ENCODE data around the gene ZW10. TPM values are rescaled to one million over a fixed set of nuclear protein-coding genes. Genes with fewer than 3 reads are reported as not detected.

The ZW10 gene
- total and polyA plus RNA-seq, 2 donors from 2014 or later: 6.7 to 11.0 TPM

GRCh38 chr11:113725913-113726312, 47.6 kb downstream of the ZW10 start:
- no peak for FAIRE-seq
- no peak overlapping the region for H3K4me3 ChIP-seq (ENCODE audit: low read length in 3 of 3)
- no peak for DNase-seq
- no peaks in the 10 kb centered on the region for H3K9me3 ChIP-seq (ENCODE audit: control insufficient read depth in 2 of 3, insufficient read depth in 1 of 3, low read length in 3 of 3)
- no peaks in the 10 kb centered on the region for H3K27me3 ChIP-seq (ENCODE audit: control insufficient read depth, insufficient read depth, low read length)
- H3K27ac ChIP-seq (ENCODE audit: low read depth in 2 of 2, low read length in 2 of 2): no peak overlapping the region
- H3K36me3 ChIP-seq (ENCODE audit: control insufficient read depth in 2 of 3, insufficient read depth in 3 of 3, low read length in 3 of 3): no peaks in the 10 kb centered on the region
- peaks cover 0 to 3% (median 0%) of the 10 kb centered on the region in 3 donors for H3K4me1 ChIP-seq (ENCODE audit: control insufficient read depth in 2 of 3, insufficient read depth in 2 of 3, low read depth in 1 of 3, low read length in 3 of 3)
- no peak overlapping the region for H3K9ac ChIP-seq (ENCODE audit: low read length in 3 of 3)
- intact Hi-C loops (cut with DNase I): loop anchor here (10.0 kb wide), 1 partner anchor 421 kb away; no protein-coding TSS in a partner anchor
- no peak for TF ChIP-seq CTCF (IDR thresholded peaks at IDR 0.05; ENCODE audit: borderline replicate concordance, extremely low read depth, insufficient read depth)

GRCh38 chr11:113725407-113725806, 48.1 kb downstream of the ZW10 start:
- H3K4me3 ChIP-seq (ENCODE audit: low read length in 3 of 3): no peak overlapping the region
- H3K4me1 ChIP-seq (ENCODE audit: control insufficient read depth in 2 of 3, insufficient read depth in 2 of 3, low read depth in 1 of 3, low read length in 3 of 3): no peaks in the 10 kb centered on the region
- H3K27ac ChIP-seq (ENCODE audit: low read depth in 2 of 2, low read length in 2 of 2): no peak overlapping the region
- DNase-seq: no peak
- H3K9me3 ChIP-seq (ENCODE audit: control insufficient read depth in 2 of 3, insufficient read depth in 1 of 3, low read length in 3 of 3): no peaks in the 10 kb centered on the region
- FAIRE-seq: no peak
- no peak overlapping the region for H3K9ac ChIP-seq (ENCODE audit: low read length in 3 of 3)
- H3K36me3 ChIP-seq (ENCODE audit: control insufficient read depth in 2 of 3, insufficient read depth in 3 of 3, low read length in 3 of 3): no peaks in the 10 kb centered on the region
- intact Hi-C loops (cut with DNase I): loop anchor here (10.0 kb wide), 1 partner anchor 421 kb away; no protein-coding TSS in a partner anchor
- TF ChIP-seq CTCF (IDR thresholded peaks at IDR 0.05; ENCODE audit: borderline replicate concordance, extremely low read depth, insufficient read depth): no peak
- H3K27me3 ChIP-seq (ENCODE audit: control insufficient read depth, insufficient read depth, low read length): no peaks in the 10 kb centered on the region

- FAIRE-seq (no peak), DNase-seq (no peak)
- intact Hi-C loops (cut with DNase I): loop anchor here (10.0 kb wide), 1 partner anchor 420 kb away; no protein-coding TSS in a partner anchor
- H3K4me3 ChIP-seq (ENCODE audit: low read length in 3 of 3): no peak overlapping the region
- H3K36me3 ChIP-seq (ENCODE audit: control insufficient read depth in 2 of 3, insufficient read depth in 3 of 3, low read length in 3 of 3): no peaks in the 10 kb centered on the region
- TF ChIP-seq CTCF (IDR thresholded peaks at IDR 0.05; ENCODE audit: borderline replicate concordance, extremely low read depth, insufficient read depth): no peak
- no peak overlapping the region for H3K9ac ChIP-seq (ENCODE audit: low read length in 3 of 3)
- no peak overlapping the region for H3K27ac ChIP-seq (ENCODE audit: low read depth in 2 of 2, low read length in 2 of 2)
- H3K9me3 ChIP-seq (ENCODE audit: control insufficient read depth in 2 of 3, insufficient read depth in 1 of 3, low read length in 3 of 3): no peaks in the 10 kb centered on the region
- no peaks in the 10 kb centered on the region for H3K4me1 ChIP-seq (ENCODE audit: control insufficient read depth in 2 of 3, insufficient read depth in 2 of 3, low read depth in 1 of 3, low read length in 3 of 3)
- no peaks in the 10 kb centered on the region for H3K27me3 ChIP-seq (ENCODE audit: control insufficient read depth, insufficient read depth, low read length)
Measured at GRCh38 chr11:113724778-113725177, 48.7 kb downstream of the ZW10 start.

GRCh38 chr11:113723787-113724186, 49.7 kb downstream of the ZW10 start:
- Histone ChIP-seq H3K27me3 (ENCODE audit: control insufficient read depth, insufficient read depth, low read length) (no peaks in the 10 kb centered on the region), H3K9ac (ENCODE audit: low read length in 3 of 3) (no peak overlapping the region), H3K36me3 (ENCODE audit: control insufficient read depth in 2 of 3, insufficient read depth in 3 of 3, low read length in 3 of 3) (no peaks in the 10 kb centered on the region), H3K4me1 (ENCODE audit: control insufficient read depth in 2 of 3, insufficient read depth in 2 of 3, low read depth in 1 of 3, low read length in 3 of 3) (no peaks in the 10 kb centered on the region), H3K27ac (ENCODE audit: low read depth in 2 of 2, low read length in 2 of 2) (no peak overlapping the region), H3K4me3 (ENCODE audit: low read length in 3 of 3) (no peak overlapping the region), H3K9me3 (ENCODE audit: control insufficient read depth in 2 of 3, insufficient read depth in 1 of 3, low read length in 3 of 3) (no peaks in the 10 kb centered on the region)
- no peak for TF ChIP-seq CTCF (IDR thresholded peaks at IDR 0.05; ENCODE audit: borderline replicate concordance, extremely low read depth, insufficient read depth)
- intact Hi-C loops (cut with DNase I): loop anchor here (10.0 kb wide), 1 partner anchor 419 kb away; no protein-coding TSS in a partner anchor
- FAIRE-seq (no peak), DNase-seq (no peak)
